Mesangial cell (primary cell): ENCODE results near the gene ATXN2L. TPM values are rescaled to one million over a fixed set of nuclear protein-coding genes. Genes with fewer than 3 reads are reported as not detected.

ENCODE experiments used
- total RNA-seq: library from RNA; depleted of rRNA; stranded (reverse); fragments of >200 nt; gene quantifications from 2 replicates; pipeline ENCODE4 v1.2.3, GENCODE V29; 2015

The ATXN2L gene, protein sequence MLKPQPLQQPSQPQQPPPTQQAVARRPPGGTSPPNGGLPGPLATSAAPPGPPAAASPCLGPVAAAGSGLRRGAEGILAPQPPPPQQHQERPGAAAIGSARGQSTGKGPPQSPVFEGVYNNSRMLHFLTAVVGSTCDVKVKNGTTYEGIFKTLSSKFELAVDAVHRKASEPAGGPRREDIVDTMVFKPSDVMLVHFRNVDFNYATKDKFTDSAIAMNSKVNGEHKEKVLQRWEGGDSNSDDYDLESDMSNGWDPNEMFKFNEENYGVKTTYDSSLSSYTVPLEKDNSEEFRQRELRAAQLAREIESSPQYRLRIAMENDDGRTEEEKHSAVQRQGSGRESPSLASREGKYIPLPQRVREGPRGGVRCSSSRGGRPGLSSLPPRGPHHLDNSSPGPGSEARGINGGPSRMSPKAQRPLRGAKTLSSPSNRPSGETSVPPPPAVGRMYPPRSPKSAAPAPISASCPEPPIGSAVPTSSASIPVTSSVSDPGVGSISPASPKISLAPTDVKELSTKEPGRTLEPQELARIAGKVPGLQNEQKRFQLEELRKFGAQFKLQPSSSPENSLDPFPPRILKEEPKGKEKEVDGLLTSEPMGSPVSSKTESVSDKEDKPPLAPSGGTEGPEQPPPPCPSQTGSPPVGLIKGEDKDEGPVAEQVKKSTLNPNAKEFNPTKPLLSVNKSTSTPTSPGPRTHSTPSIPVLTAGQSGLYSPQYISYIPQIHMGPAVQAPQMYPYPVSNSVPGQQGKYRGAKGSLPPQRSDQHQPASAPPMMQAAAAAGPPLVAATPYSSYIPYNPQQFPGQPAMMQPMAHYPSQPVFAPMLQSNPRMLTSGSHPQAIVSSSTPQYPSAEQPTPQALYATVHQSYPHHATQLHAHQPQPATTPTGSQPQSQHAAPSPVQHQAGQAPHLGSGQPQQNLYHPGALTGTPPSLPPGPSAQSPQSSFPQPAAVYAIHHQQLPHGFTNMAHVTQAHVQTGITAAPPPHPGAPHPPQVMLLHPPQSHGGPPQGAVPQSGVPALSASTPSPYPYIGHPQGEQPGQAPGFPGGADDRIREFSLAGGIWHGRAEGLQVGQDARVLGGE
- total RNA-seq = 119 and 120 TPM in 2 replicates

DNA sequence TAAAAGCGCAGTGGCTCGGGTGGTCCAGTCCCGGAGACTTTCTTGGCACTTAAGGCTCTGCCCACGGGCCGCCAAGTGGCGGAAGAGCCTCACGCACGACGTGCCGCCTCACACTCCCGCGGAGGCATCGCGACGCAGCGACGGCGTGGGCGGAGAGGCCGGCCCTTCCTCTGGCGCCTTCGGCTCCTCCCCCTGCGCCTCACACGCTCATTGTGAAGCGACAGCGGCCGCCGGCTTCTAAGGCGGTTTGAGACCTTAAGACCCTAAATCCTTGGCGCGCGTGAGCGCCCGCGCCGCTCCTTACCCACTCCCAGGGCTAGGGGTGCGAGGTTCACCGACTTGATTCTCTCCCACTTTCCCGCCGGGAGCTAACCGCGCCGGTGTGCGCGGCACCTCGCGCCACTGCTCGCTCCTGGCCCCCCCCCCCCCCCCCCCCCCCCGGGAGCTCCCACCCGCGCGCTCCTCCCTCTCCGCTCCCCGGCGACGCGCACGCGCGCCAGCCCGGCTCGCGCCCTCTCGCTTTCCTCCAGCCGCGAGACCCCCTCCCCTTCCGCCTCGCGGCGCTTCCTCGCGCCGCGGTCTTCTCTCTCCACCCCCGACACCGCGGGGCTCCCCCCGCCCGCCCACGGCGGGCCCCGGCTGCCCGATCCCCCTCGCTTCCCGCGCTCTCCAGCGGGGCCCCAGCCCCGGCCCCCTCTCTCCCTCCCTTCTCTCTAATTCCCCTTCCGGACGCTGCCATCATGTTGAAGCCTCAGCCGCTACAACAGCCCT is at the start of gene ATXN2L:
ATXN2L (plus strand) TSS at position 480 of the 771 bp plus-strand sequence; CDS start at position 741, 261 bp downstream.

DNA sequence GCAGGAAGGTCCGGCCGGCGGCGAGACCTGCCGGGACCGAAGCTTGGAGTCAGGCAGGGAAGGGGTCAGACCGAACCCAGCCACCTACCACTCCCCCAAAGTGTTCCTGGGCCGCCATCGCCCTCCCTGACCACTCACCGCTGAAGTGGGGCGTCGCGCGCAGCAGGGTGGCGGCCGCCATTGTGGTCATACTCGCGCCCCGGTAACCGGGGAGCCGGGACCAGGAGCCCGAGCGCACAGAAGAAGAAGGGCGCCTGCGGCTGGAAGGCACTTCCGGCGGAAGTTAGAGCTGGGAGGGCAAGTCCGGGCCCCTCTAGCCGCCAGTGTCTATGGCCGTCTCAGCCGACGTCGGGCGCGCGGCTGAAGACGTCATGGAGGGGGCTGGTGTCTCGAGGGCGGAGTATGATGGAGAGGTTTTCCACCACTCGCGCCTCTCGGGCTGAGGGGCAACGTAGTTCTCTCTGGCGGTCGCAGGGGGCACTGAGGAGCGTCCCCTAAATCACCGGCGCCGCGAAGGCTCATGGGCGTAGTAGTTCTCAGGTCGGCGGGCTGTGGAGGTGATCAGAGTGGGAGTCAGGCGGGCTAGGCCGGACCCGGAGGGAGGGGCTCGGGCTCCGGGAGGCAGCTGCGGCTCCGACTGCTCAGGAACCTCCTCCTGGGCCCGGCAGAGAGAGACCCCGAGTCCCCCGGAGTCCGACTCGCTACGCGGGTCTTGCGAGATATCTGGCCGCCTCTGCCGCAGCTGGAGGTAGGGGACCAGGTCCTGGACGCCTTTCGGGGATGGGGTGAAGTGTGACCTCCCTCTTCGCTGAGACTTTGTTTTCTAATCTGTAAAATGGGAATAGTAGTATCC is 23.5 kb downstream of the ATXN2L start, which contains the start of gene TUFM:
TUFM (minus strand) TSS at position 269 of the 853 bp plus-strand sequence; CDS start at position 190, 79 bp downstream.

DNA sequence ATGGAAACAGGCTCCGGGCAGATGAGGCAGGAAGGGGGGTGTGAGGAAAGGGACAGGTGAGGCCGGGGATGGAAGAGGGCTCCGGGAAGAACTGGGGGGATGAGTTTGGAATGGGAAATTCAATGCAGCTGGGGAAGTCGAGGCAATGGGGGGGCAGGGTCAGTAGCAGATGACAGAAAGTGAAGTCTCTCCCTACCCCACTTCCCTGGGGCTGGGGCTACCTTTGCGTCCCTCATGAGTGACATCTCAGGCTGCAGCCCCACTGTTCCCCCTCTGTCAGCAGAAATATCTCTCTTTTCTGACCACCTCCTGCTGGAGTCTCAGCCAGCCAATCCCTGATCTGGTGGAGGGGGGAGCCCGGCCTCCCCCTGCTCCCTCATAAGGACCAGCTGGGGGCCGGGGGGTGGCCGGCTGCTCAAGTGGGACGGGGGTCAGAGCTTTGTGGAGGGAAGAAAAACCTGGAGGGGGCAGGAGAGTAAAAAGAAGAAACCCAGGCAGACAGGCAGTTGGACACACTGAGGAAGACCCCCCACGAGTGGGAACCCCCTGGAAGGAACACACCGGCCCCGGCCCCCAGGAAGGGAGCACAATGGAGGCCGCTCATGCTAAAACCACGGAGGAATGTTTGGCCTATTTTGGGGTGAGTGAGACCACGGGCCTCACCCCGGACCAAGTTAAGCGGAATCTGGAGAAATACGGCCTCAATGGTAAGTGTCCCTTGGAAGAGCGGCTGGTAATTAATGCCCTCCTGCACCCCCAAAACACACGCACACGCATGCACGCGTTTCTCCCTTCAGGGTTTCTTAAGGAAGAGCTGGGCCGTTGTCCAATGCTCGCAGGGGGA is 55.5 kb downstream of the ATXN2L start, which contains the start of gene ATP2A1:
ATP2A1 (plus strand) TSS at position 406 of the 844 bp plus-strand sequence; CDS start at position 590, 184 bp downstream.

Other genes starting within 250 kb of the ATXN2L start
- gene SULT1A2, start 225.9 kb upstream of the ATXN2L start, total RNA-seq = 0.25 TPM in 1 of 2 replicates, not detected in the other
- gene SULT1A1, start 213.0 kb upstream of the ATXN2L start, total RNA-seq = 0.98 and 17.0 TPM in 2 replicates
- not detected in 2 replicates for gene NPIPB8, start 184.9 kb upstream of the ATXN2L start, total RNA-seq
- gene EIF3C, start 111.5 kb upstream of the ATXN2L start, total RNA-seq = 458 and 538 TPM in 2 replicates
- 0.38 TPM in 1 of 2 replicates, not detected in the other for gene NPIPB9, start 71.2 kb upstream of the ATXN2L start, total RNA-seq
- 198 and 222 TPM in 2 replicates for gene TUFM, start 23.3 kb downstream of the ATXN2L start, total RNA-seq
- 20.2 and 44.5 TPM in 2 replicates for gene SH2B1, start 40.8 kb downstream of the ATXN2L start, total RNA-seq
- gene ATP2A1, start 55.5 kb downstream of the ATXN2L start, total RNA-seq = 0.16 and 0.89 TPM in 2 replicates
- 20.0 and 41.2 TPM in 2 replicates for gene RABEP2, start 102.2 kb downstream of the ATXN2L start, total RNA-seq
- gene CD19, start 109.0 kb downstream of the ATXN2L start, total RNA-seq = 0.16 and 0.25 TPM in 2 replicates
- 17.2 and 26.7 TPM in 2 replicates for gene NFATC2IP, start 127.9 kb downstream of the ATXN2L start, total RNA-seq
- 60.0 and 111 TPM in 2 replicates for gene SPNS1, start 151.8 kb downstream of the ATXN2L start, total RNA-seq
- gene LAT, start 162.1 kb downstream of the ATXN2L start, total RNA-seq = 3.7 and 6.2 TPM in 2 replicates